ENCODE measurements around the gene RBM44.
A peak's percentile ranks its signal among the peaks of the same experiment; 100 is the strongest.
"Not testable (repeated sequence)": the region's sequence is repeated elsewhere in the genome, so short reads cannot be mapped to it uniquely, and the experiment has no call there.

The RBM44 gene

GRCh38 chr2:237766340-237766739 is 32.2 kb upstream of the RBM44 start:
- Histone ChIP-seq H3K4me3 (no peak overlapping the region), H3K9ac (ENCODE audit: insufficient read length) (no peak overlapping the region), H3K9me3 (ENCODE audit: low read depth, low read length) (no peaks in the 10 kb centered on the region), H3K36me3 (ENCODE audit: insufficient read depth, low read length) (peaks cover 5% of the 10 kb centered on the region; the same call in 1 of the 2 replicates), H3K27ac (no peak overlapping the region)
- TF ChIP-seq EZH2 (IDR thresholded peaks at IDR 0.05) (no peak), FOXP2 (optimal IDR thresholded peaks at IDR 0.05; ENCODE audit: control extremely low read depth, extremely low read length, insufficient read depth) (no peak), POLR2AphosphoS5 (IDR thresholded peaks at IDR 0.05; ENCODE audit: borderline replicate concordance, low read depth, low read length) (no peak)
- no peak for DNase-seq (ENCODE audit: low read depth, low spot score)

- TF ChIP-seq FOXP2 (optimal IDR thresholded peaks at IDR 0.05; ENCODE audit: control extremely low read depth, extremely low read length, insufficient read depth): no peak
- 0 out of 2 replicates have a peak, but pooled peaks have one; percentile 19 for TF ChIP-seq POLR2AphosphoS5 (IDR thresholded peaks at IDR 0.05; ENCODE audit: borderline replicate concordance, low read depth, low read length)
- Histone ChIP-seq H3K9ac (ENCODE audit: insufficient read length) (peak overlapping the region; percentile 1), H3K9me3 (ENCODE audit: low read depth, low read length) (no peaks in the 10 kb centered on the region), H3K4me3 (peak overlapping the region; percentile 29), H3K27ac (peak overlapping the region; percentile 68), H3K36me3 (ENCODE audit: insufficient read depth, low read length) (peaks cover under 1% of the 10 kb centered on the region; the same call in 1 of the 2 replicates)
- peak; percentile 24 for DNase-seq (ENCODE audit: low read depth, low spot score)
Observed at GRCh38 chr2:237772513-237772912, 26.1 kb upstream of the RBM44 start.

- 0 out of 2 replicates have a peak overlapping the region, but pooled peaks have one; percentile 38 for H3K27ac ChIP-seq
- H3K9ac ChIP-seq (ENCODE audit: insufficient read length): no peak overlapping the region
- H3K9me3 ChIP-seq (ENCODE audit: low read depth, low read length): 0 out of 2 replicates have a peak, but pooled peaks cover 3% of the 10 kb centered on the region
- H3K36me3 ChIP-seq (ENCODE audit: insufficient read depth, low read length): peaks cover 6% of the 10 kb centered on the region; the same call in 1 of the 2 replicates
- no peak for DNase-seq (ENCODE audit: low read depth, low spot score)
- no peak for TF ChIP-seq POLR2AphosphoS5 (IDR thresholded peaks at IDR 0.05; ENCODE audit: borderline replicate concordance, low read depth, low read length)
- no peak for TF ChIP-seq EZH2 (IDR thresholded peaks at IDR 0.05)
- no peak for TF ChIP-seq FOXP2 (optimal IDR thresholded peaks at IDR 0.05; ENCODE audit: control extremely low read depth, extremely low read length, insufficient read depth)
- H3K4me3 ChIP-seq: no peak overlapping the region
Observed at GRCh38 chr2:237773826-237774225, 24.8 kb upstream of the RBM44 start.

GRCh38 chr2:237774811-237775553 is 23.6 kb upstream of the RBM44 start:
- no peak for DNase-seq (ENCODE audit: low read depth, low spot score)
- Histone ChIP-seq H3K9ac (ENCODE audit: insufficient read length) (no peak overlapping the region), H3K4me3 (no peak overlapping the region), H3K27ac (no peak overlapping the region), H3K36me3 (ENCODE audit: insufficient read depth, low read length) (peaks cover 6% of the 10 kb centered on the region; the same call in 1 of the 2 replicates), H3K9me3 (ENCODE audit: low read depth, low read length) (0 out of 2 replicates have a peak, but pooled peaks cover 3% of the 10 kb centered on the region)
- no peak for TF ChIP-seq FOXP2 (optimal IDR thresholded peaks at IDR 0.05; ENCODE audit: control extremely low read depth, extremely low read length, insufficient read depth)
- no peak for TF ChIP-seq EZH2 (IDR thresholded peaks at IDR 0.05)
- no peak for TF ChIP-seq POLR2AphosphoS5 (IDR thresholded peaks at IDR 0.05; ENCODE audit: borderline replicate concordance, low read depth, low read length)

- H3K27ac ChIP-seq: no peak overlapping the region
- TF ChIP-seq POLR2AphosphoS5 (IDR thresholded peaks at IDR 0.05; ENCODE audit: borderline replicate concordance, low read depth, low read length): no peak
- TF ChIP-seq EZH2 (IDR thresholded peaks at IDR 0.05): no peak
- no peak for TF ChIP-seq FOXP2 (optimal IDR thresholded peaks at IDR 0.05; ENCODE audit: control extremely low read depth, extremely low read length, insufficient read depth)
- 0 out of 2 replicates have a peak, but pooled peaks cover 3% of the 10 kb centered on the region for H3K9me3 ChIP-seq (ENCODE audit: low read depth, low read length)
- no peak overlapping the region for H3K4me3 ChIP-seq
- H3K9ac ChIP-seq (ENCODE audit: insufficient read length): no peak overlapping the region
- no peak for DNase-seq (ENCODE audit: low read depth, low spot score)
- H3K36me3 ChIP-seq (ENCODE audit: insufficient read depth, low read length): peaks cover 6% of the 10 kb centered on the region; the same call in 1 of the 2 replicates
Observed at GRCh38 chr2:237779521-237779920, 19.1 kb upstream of the RBM44 start.

GRCh38 chr2:237782181-237782580 is 16.4 kb upstream of the RBM44 start:
- H3K36me3 ChIP-seq (ENCODE audit: insufficient read depth, low read length): peaks cover 6% of the 10 kb centered on the region; the same call in 1 of the 2 replicates
- DNase-seq (ENCODE audit: low read depth, low spot score): no peak
- H3K27ac ChIP-seq: no peak overlapping the region
- no peak overlapping the region for H3K9ac ChIP-seq (ENCODE audit: insufficient read length)
- H3K9me3 ChIP-seq (ENCODE audit: low read depth, low read length): 0 out of 2 replicates have a peak, but pooled peaks cover 3% of the 10 kb centered on the region
- no peak for TF ChIP-seq FOXP2 (optimal IDR thresholded peaks at IDR 0.05; ENCODE audit: control extremely low read depth, extremely low read length, insufficient read depth)
- TF ChIP-seq POLR2AphosphoS5 (IDR thresholded peaks at IDR 0.05; ENCODE audit: borderline replicate concordance, low read depth, low read length): no peak
- no peak for TF ChIP-seq EZH2 (IDR thresholded peaks at IDR 0.05)
- no peak overlapping the region for H3K4me3 ChIP-seq

- H3K9ac ChIP-seq (ENCODE audit: insufficient read length); H3K36me3 ChIP-seq (ENCODE audit: insufficient read depth, low read length); H3K9me3 ChIP-seq (ENCODE audit: low read depth, low read length); H3K27ac ChIP-seq; DNase-seq (ENCODE audit: low read depth, low spot score); H3K4me3 ChIP-seq: not testable (repeated sequence)
Observed at GRCh38 chr2:237783678-237784077, 14.9 kb upstream of the RBM44 start.

GRCh38 chr2:237786936-237787335 is 11.6 kb upstream of the RBM44 start:
- TF ChIP-seq FOXP2 (optimal IDR thresholded peaks at IDR 0.05; ENCODE audit: control extremely low read depth, extremely low read length, insufficient read depth) (no peak), EZH2 (IDR thresholded peaks at IDR 0.05) (no peak), POLR2AphosphoS5 (IDR thresholded peaks at IDR 0.05; ENCODE audit: borderline replicate concordance, low read depth, low read length) (no peak)
- Histone ChIP-seq H3K9ac (ENCODE audit: insufficient read length) (no peak overlapping the region), H3K4me3 (no peak overlapping the region), H3K27ac (no peak overlapping the region), H3K9me3 (ENCODE audit: low read depth, low read length) (no peaks in the 10 kb centered on the region), H3K36me3 (ENCODE audit: insufficient read depth, low read length) (no peaks in the 10 kb centered on the region; the same call in 1 of the 2 replicates)
- DNase-seq (ENCODE audit: low read depth, low spot score): no peak
